Stomach (tissue), 9 donors: Measurements from ENCODE around the gene PKMYT1. TPM values are rescaled to one million over a fixed set of nuclear protein-coding genes. Genes with fewer than 3 reads are reported as not detected.

Source experiments
- DNase-seq, 2 donors: peaks; one replicate each; pipeline versions ENCODE4 v3.0.0 to v3.0.0-alpha.2; 2013 to 2019
- H3K27ac ChIP-seq, 5 donors: fragments of 200-600 bp in 4 of 5; sonication (generic) in 4 of 5; one replicate each; pipeline ENCODE4 v1.5.1; 2013 to 2019; ENCODE audit warnings: mild to moderate bottlenecking in 1 of 5, moderate library complexity in 1 of 5
- H3K27me3 ChIP-seq, 3 donors: fragments of 200-600 bp; sonication (generic); one replicate each; pipeline ENCODE4 v1.5.1; 2017 to 2019; ENCODE audit warnings: mixed run types in 1 of 3
- H3K36me3 ChIP-seq, 4 donors: fragments of 200-600 bp; sonication (generic); 1 replicate in 3 of 4; 2 replicates in 1 of 4; pipeline ENCODE4 v1.5.1; 2016 to 2019
- H3K4me1 ChIP-seq, 4 donors: fragments of 200-600 bp; sonication (generic); one replicate each; pipeline ENCODE4 v1.5.1; 2016 to 2019
- H3K4me3 ChIP-seq, 4 donors: fragments of 200-600 bp; sonication (generic) in 3 of 4; one replicate each; pipeline ENCODE4 v1.5.1; 2016 to 2019; ENCODE audit warnings: mild to moderate bottlenecking in 1 of 4
- H3K9me3 ChIP-seq, 4 donors: fragments of 200-600 bp; sonication (generic); one replicate each; pipeline ENCODE4 v1.5.1; 2016 to 2019
- CTCF ChIP-seq, 7 experiments: fragments of 450-650 bp in 4 of 7; fragments of 200-600 bp in 3 of 7; sonication (generic) in 3 of 7; IDR thresholded peaks; one replicate each; pipeline ENCODE4 v1.5.1; 2016 to 2019; ENCODE audit warnings: antibody characterized with exemption in 7 of 7, control low read depth in 2 of 7, mild to moderate bottlenecking in 1 of 7
- EP300 ChIP-seq: sonication (generic); formaldehyde crosslinking; IDR thresholded peaks from one replicate; pipeline ENCODE4 v1.6.1; 2017; ENCODE audit warnings: antibody characterized with exemption
- POLR2A ChIP-seq, 4 donors: fragments of 450-650 bp; IDR thresholded peaks; one replicate each; pipeline ENCODE4 v1.6.1; 2016; ENCODE audit warnings: antibody characterized with exemption in 4 of 4, control low read depth in 2 of 4, mild to moderate bottlenecking in 1 of 4, moderate library complexity in 1 of 4
- POLR2AphosphoS5 ChIP-seq, 3 donors: sonication (generic); formaldehyde crosslinking; IDR thresholded peaks; one replicate each; pipeline ENCODE4 v1.6.1; 2016; ENCODE audit warnings: antibody characterized with exemption in 3 of 3
- WGBS, 5 donors: extraction: QIAGEN DNeasy Blood & Tissue Kit in 3 of 5; methylation state at CpG; one replicate each; pipeline versions ENCODE4 v1.1.5 to v1.1.7; 2013 to 2018; 5-methylcytosine and 5-hydroxymethylcytosine counted together
- intact Hi-C: fragments of 100-400 bp; cut with DNase I; formaldehyde crosslinking; loops from one replicate; pipeline ENCODE4 v1.15.1; 2023; ENCODE audit warnings: low total_unique reads
- polyA plus RNA-seq, 3 donors: library from polyadenylated mRNA; stranded (reverse); fragments of 200-250 nt; gene quantifications; one replicate each; pipeline ENCODE4 v1.2.3, GENCODE V29; 2013
- total RNA-seq, 5 donors: library from RNA; depleted of rRNA; stranded (reverse); fragments of >200 nt; gene quantifications; one replicate each; pipeline versions ENCODE4 v1.1.0 to v1.2.3, GENCODE V29; 2014 to 2016
- donor health status: healthy with polysubstance abuse.
- donor health status: Bipolar disorder and iron deficiency.
- donor health status: healthy.

The PKMYT1 gene
- total and polyA plus RNA-seq, 8 donors: 1.8 to 19.3 (median 9.5) TPM

- DNase-seq: peak in 1 of 2 donors; percentile 11
- Histone ChIP-seq H3K9me3 (no peaks in the 10 kb centered on the region), H3K27ac (no peak overlapping the region), H3K4me3 (peak overlapping the region; percentile 7 to 46 (median 21)), H3K36me3 (no peaks in the 10 kb centered on the region), H3K27me3 (peaks cover 45 to 93% (median 74%) of the 10 kb centered on the region in 3 donors), H3K4me1 (peaks cover 59 to 84% (median 76%) of the 10 kb centered on the region in 4 donors)
- intact Hi-C loops: no loop called here
- WGBS, 5 donors: 46 to 63% (median 54%) methylated on average over 14 to 39 of the region's 39 CpGs
- no peak for TF ChIP-seq POLR2AphosphoS5 (IDR thresholded peaks at IDR 0.05)
- TF ChIP-seq POLR2A (IDR thresholded peaks at IDR 0.05): no peak
Observed at GRCh38 chr16:2966043-2966807, 14.0 kb downstream of the PKMYT1 start.

- H3K4me1 ChIP-seq: peaks cover 48 to 68% (median 62%) of the 10 kb centered on the region in 4 donors
- TF ChIP-seq CTCF (IDR thresholded peaks at IDR 0.05) (no peak), EP300 (no peak), POLR2AphosphoS5 (IDR thresholded peaks at IDR 0.05) (no peak)
- peak; percentile 39 to 81 for DNase-seq
- peaks cover 45 to 100% (median 79%) of the 10 kb centered on the region in 3 donors for H3K27me3 ChIP-seq
- H3K36me3 ChIP-seq: no peaks in the 10 kb centered on the region
- intact Hi-C loops: no loop called here
- H3K9me3 ChIP-seq: no peaks in the 10 kb centered on the region
- peak overlapping the region; percentile 30 to 54 (median 36) for H3K4me3 ChIP-seq
- H3K27ac ChIP-seq: no peak overlapping the region
- WGBS, 5 donors: 0 to 1% (median 0%) methylated on average over 10 to 68 of the region's 68 CpGs
Observed at GRCh38 chr16:2964475-2965336, 15.5 kb downstream of the PKMYT1 start.

- Histone ChIP-seq H3K27ac (no peak within 1 kb of the TSS), H3K27me3 (peaks cover 45 to 100% (median 79%) of the 10 kb centered on the region in 3 donors), H3K4me1 (peaks cover 45 to 71% (median 57%) of the 10 kb centered on the region in 4 donors), H3K36me3 (no peaks in the 10 kb centered on the region), H3K9me3 (no peaks in the 10 kb centered on the region), H3K4me3 (peak within 1 kb of the TSS; percentile 30 to 54 (median 36))
- intact Hi-C loops: no loop called here
- WGBS, 5 donors: 0 to 2% (median 1%) methylated on average over 22 to 60 of the region's 60 CpGs
- peak in 1 of 2 donors; percentile 74 for DNase-seq
- no peak for TF ChIP-seq POLR2A (IDR thresholded peaks at IDR 0.05)
- TF ChIP-seq POLR2AphosphoS5 (IDR thresholded peaks at IDR 0.05): no peak
- TF ChIP-seq CTCF (IDR thresholded peaks at IDR 0.05): no peak
- no peak for TF ChIP-seq EP300
Observed at GRCh38 chr16:2963723-2964474, 16.3 kb downstream of the PKMYT1 start, which contains the start of gene KREMEN2. KREMEN2 (plus strand) TSS chr16:2964275; CDS start chr16:2964521, 246 bp downstream.

- Histone ChIP-seq H3K9me3 (no peaks in the 10 kb centered on the region), H3K27ac (no peak overlapping the region), H3K36me3 (no peaks in the 10 kb centered on the region), H3K27me3 (peaks cover 42 to 98% (median 73%) of the 10 kb centered on the region in 3 donors), H3K4me3 (peak overlapping the region; percentile 19 to 54 (median 36)), H3K4me1 (peaks cover 38 to 65% (median 50%) of the 10 kb centered on the region in 4 donors)
- peak in 1 of 2 donors; percentile 45 for DNase-seq
- WGBS, 5 donors: 0 to 2% (median 1%) methylated on average over 8 to 40 of the region's 40 CpGs
- TF ChIP-seq POLR2A (IDR thresholded peaks at IDR 0.05) (no peak), POLR2AphosphoS5 (IDR thresholded peaks at IDR 0.05) (no peak), CTCF (IDR thresholded peaks at IDR 0.05) (no peak), EP300 (no peak)
- intact Hi-C loops: no loop called here
Observed at GRCh38 chr16:2963074-2963722, 17.0 kb downstream of the PKMYT1 start.
